H1 (cell line): ENCODE measurements around the gene TGM3. TPM values are rescaled to one million over a fixed set of nuclear protein-coding genes. Genes with fewer than 3 reads are reported as not detected.

ENCODE experiments used
- CEBPB ChIP-seq: IDR thresholded peaks from 2 replicates; pipeline ENCODE4 v1.6.1; 2012; ENCODE audit warnings: low read depth, low read length
- CHD1 ChIP-seq: IDR thresholded peaks from 2 replicates; pipeline ENCODE4 v1.6.1; 2012; ENCODE audit warnings: low read depth, low read length, improper control_type of control experiment
- CHD7 ChIP-seq: fragments of 300-600 bp; sonication (generic); IDR thresholded peaks from 2 replicates; pipeline ENCODE4 v1.7.1; 2012; ENCODE audit warnings: low read length, moderate library complexity, mild to moderate bottlenecking, inconsistent platforms; ENCODE audit not compliant: insufficient replicate concordance
- CTBP2 ChIP-seq: IDR thresholded peaks from 2 replicates; pipeline ENCODE4 v1.7.0; 2011; ENCODE audit warnings: borderline replicate concordance, mild to moderate bottlenecking, moderate library complexity, mixed read lengths, low read length; ENCODE audit not compliant: insufficient read depth, insufficient read length
- EP300 ChIP-seq, 2 experiments: IDR thresholded peaks; 1 replicate in 1 of 2; 2 replicates in 1 of 2; pipeline ENCODE4 v1.6.1; 2011 to 2012; ENCODE audit warnings: low read depth in 2 of 2, low read length in 2 of 2, mild to moderate bottlenecking in 2 of 2, borderline replicate concordance in 1 of 2, inconsistent platforms in 1 of 2, moderate library complexity in 1 of 2
- FOSL1 ChIP-seq: IDR thresholded peaks from 2 replicates; pipeline ENCODE4 v1.6.1; 2011; ENCODE audit warnings: mild to moderate bottlenecking, low read depth, low read length, moderate library complexity; ENCODE audit not compliant: insufficient read depth
- JUND ChIP-seq: IDR thresholded peaks from 2 replicates; pipeline ENCODE4 v1.6.1; 2011; ENCODE audit warnings: mild to moderate bottlenecking, improper control_type of control experiment, low read length
- NANOG ChIP-seq: IDR thresholded peaks from 2 replicates; pipeline ENCODE4 v1.6.1; 2011; ENCODE audit warnings: low read length, low read depth, mild to moderate bottlenecking, inconsistent platforms; ENCODE audit not compliant: insufficient read depth, poor library complexity, severe bottlenecking
- SP1 ChIP-seq: IDR thresholded peaks from 2 replicates; pipeline ENCODE4 v1.6.1; 2011; ENCODE audit warnings: low read depth, low read length
- SRF ChIP-seq: IDR thresholded peaks from 2 replicates; pipeline ENCODE4 v1.6.1; 2011; ENCODE audit warnings: mild to moderate bottlenecking, low read depth, low read length, moderate library complexity
- SUZ12 ChIP-seq: fragments of 200-600 bp; sonication (generic); IDR thresholded peaks from 2 replicates; pipeline ENCODE4 v1.6.1; 2012; ENCODE audit warnings: mild to moderate bottlenecking, inconsistent platforms, low read length, moderate library complexity, mixed read lengths
- TAF1 ChIP-seq: IDR thresholded peaks from 2 replicates; pipeline ENCODE4 v1.6.1; 2011; ENCODE audit warnings: mild to moderate bottlenecking, low read depth, low read length
- TBP ChIP-seq: IDR thresholded peaks from 2 replicates; pipeline ENCODE4 v1.6.1; 2011; ENCODE audit warnings: low read depth, low read length, improper control_type of control experiment
- polyA plus RNA-seq, 7 experiments: library from polyadenylated mRNA; depleted of rRNA in 3 of 7; stranded (reverse) in 5 of 7; unstranded in 2 of 7; fragments of >200 nt in 5 of 7; fragments of 200-250 nt in 2 of 7; gene quantifications; 1 replicate in 5 of 7; 2 replicates in 1 of 7; 4 replicates in 1 of 7; pipeline versions ENCODE4 v1.2.1 to v1.2.3, GENCODE V29; 2011 to 2013; ENCODE audit warnings: missing spikeins in 2 of 7, mixed read lengths in 2 of 7
- total RNA-seq: library from RNA; stranded (reverse); fragmentation: NEBNext Ultra II Directional; extraction: Animal tissue kit (Norgen Biotek cat#: 25700); gene quantifications from 2 replicates; pipeline ENCODE4 v1.2.1, GENCODE V29; 2021

TGM3 gene
- total and polyA plus RNA-seq, 2 of the 8 experiments (the other 6 are each of a cell fraction or from before 2014, with no cell fraction given), result 0.12 TPM; not detected in 1

- no peak for TF ChIP-seq CHD7
- no peak for TF ChIP-seq NANOG
- TF ChIP-seq SP1, result no peak
- TF ChIP-seq CHD1, result no peak
- TF ChIP-seq CTBP2, result no peak
- TF ChIP-seq TAF1, result no peak
- TF ChIP-seq FOSL1, result no peak
- no peak for TF ChIP-seq SUZ12
- TF ChIP-seq TBP, result no peak
- TF ChIP-seq JUND, result no peak
- TF ChIP-seq SRF, result no peak
- no peak for TF ChIP-seq EP300 (IDR thresholded peaks at IDR 0.05; ENCODE audit: borderline replicate concordance in 1 of 2, low read depth in 2 of 2, low read length in 2 of 2)
- no peak for TF ChIP-seq CEBPB
Measured at GRCh38 chr20:2364044-2364443, 68.2 kb downstream of the TGM3 start (continued).
